HepG2 (cell line): Measurements from ENCODE around the gene CYP19A1. TPM values are rescaled to one million over a fixed set of nuclear protein-coding genes. Genes with fewer than 3 reads are reported as not detected.

ENCODE experiments used
- ATAC-seq: fragments of 200-7000 bp; cut with Tn5 transposase; 3 replicates; pipeline ENCODE4 v1.9.1; 2020; ENCODE audit warnings: mild to moderate bottlenecking, moderate library complexity
- BruUV-seq: library from RNA; stranded (reverse); fragments of 400-500 nt; replicated peaks from 2 replicates; lab custom pipeline; 2021; lab: Mats Ljungman, UMichigan
- CTCF ChIA-PET: fragments of 300-600 bp; formaldehyde crosslinking; extraction: SDS; loops from one replicate; lab custom pipeline; 2021; ENCODE audit warnings: low total read pairs, inconsistent platforms, low intra/inter-chr PET ratio; lab: Yijun Ruan, JAX
- POLR2A ChIA-PET: fragments of 350-600 bp; sonication (Branson Sonifier 250); formaldehyde crosslinking; loops from one replicate; lab custom pipeline; 2020; ENCODE audit warnings: antibody characterized with exemption, inconsistent platforms; lab: Yijun Ruan, JAX
- DNase-seq: peaks from one replicate; pipeline ENCODE4 v3.0.0-alpha.2; 2015; ENCODE audit warnings: low spot score
- FAIRE-seq: peaks from 3 replicates; lab custom pipeline; 2011; peaks lifted over from hg19 to GRCh38; lab: Jason Lieb, UNC
- H2AFZ ChIP-seq: one replicate; pipeline ENCODE4 v1.6.1; 2011; ENCODE audit warnings: low read length, inconsistent platforms
- H3K27ac ChIP-seq: fragments of 300-600 bp; 3 replicates; pipeline ENCODE4 v1.8.0; 2011; ENCODE audit warnings: mixed run types, mild to moderate bottlenecking, mixed read lengths, low read length, inconsistent platforms; ENCODE audit not compliant: insufficient read depth; ENCODE audit errors: extremely low read length
- H3K27me3 ChIP-seq, 2 experiments: fragments of 200-600 bp in 1 of 2; 2 replicates in 1 of 2; 3 replicates in 1 of 2; pipeline versions ENCODE4 v1.6.0 to v1.8.0; 2011; ENCODE audit warnings: low read length in 2 of 2, mild to moderate bottlenecking in 2 of 2, moderate library complexity in 2 of 2, inconsistent platforms in 1 of 2; ENCODE audit not compliant: insufficient read depth in 2 of 2, control insufficient read depth in 1 of 2
- H3K36me3 ChIP-seq, 2 experiments: fragments of 200-600 bp in 1 of 2; replicated peaks in 1 of 2; 2 replicates in 1 of 2; 3 replicates in 1 of 2; pipeline versions ENCODE4 v1.5.1 to v1.8.0; 2011; ENCODE audit warnings: low read length in 2 of 2, inconsistent platforms in 1 of 2; ENCODE audit not compliant: insufficient read depth in 2 of 2, control insufficient read depth in 1 of 2
- H3K4me1 ChIP-seq: 2 replicates; pipeline ENCODE4 v1.5.1; 2012; ENCODE audit warnings: low read length, inconsistent platforms; ENCODE audit not compliant: insufficient read depth
- H3K4me2 ChIP-seq: 2 replicates; pipeline ENCODE4 v1.6.0; 2011; ENCODE audit warnings: low read depth, low read length, inconsistent platforms
- H3K4me3 ChIP-seq, 3 experiments: fragments of 200-600 bp in 1 of 3; sonication (generic), shearing (Covaris generic) in 1 of 3; replicated peaks in 1 of 3; 2 replicates each; pipeline ENCODE4 v1.5.1; 2011 to 2016; ENCODE audit warnings: low read length in 3 of 3, inconsistent platforms in 2 of 3, low read depth in 2 of 3, mild to moderate bottlenecking in 2 of 3, control low read depth in 1 of 3, mixed read lengths in 1 of 3; ENCODE audit not compliant: insufficient read depth in 1 of 3
- H3K79me2 ChIP-seq: one replicate; pipeline ENCODE4 v1.6.1; 2011; ENCODE audit warnings: low read length, inconsistent platforms; ENCODE audit not compliant: insufficient read depth
- H3K9ac ChIP-seq: 2 replicates; pipeline ENCODE4 v1.6.0; 2011; ENCODE audit warnings: mild to moderate bottlenecking, low read depth, low read length, inconsistent platforms; ENCODE audit not compliant: insufficient read depth
- H3K9me3 ChIP-seq: 2 replicates; pipeline ENCODE4 v1.5.1; 2012; ENCODE audit warnings: mild to moderate bottlenecking, low read length
- H4K20me1 ChIP-seq: 2 replicates; pipeline ENCODE4 v1.6.0; 2011; ENCODE audit warnings: inconsistent platforms, mild to moderate bottlenecking, low read length, moderate library complexity; ENCODE audit not compliant: insufficient read depth
- ISX ChIP-seq: sonication (generic); formaldehyde crosslinking; conservative IDR thresholded peaks from 2 replicates; pipeline ENCODE4 v1.5.0; 2020; ENCODE audit warnings: missing genetic modification reagents
- MTF2 ChIP-seq: sonication (generic); formaldehyde crosslinking; IDR thresholded peaks from 2 replicates; pipeline ENCODE4 v1.5.0; 2020; ENCODE audit warnings: missing genetic modification reagents, borderline replicate concordance
- NR2F6 ChIP-seq, 2 experiments: IDR thresholded peaks; 2 replicates each; pipeline ENCODE4 v1.6.1; 2016; ENCODE audit warnings: antibody characterized with exemption in 1 of 2, mild to moderate bottlenecking in 1 of 2
- RORA ChIP-seq: sonication (generic); formaldehyde crosslinking; IDR thresholded peaks from 2 replicates; pipeline ENCODE4 v1.5.0; 2020; ENCODE audit warnings: mild to moderate bottlenecking, missing genetic modification reagents, moderate library complexity
- ZBTB33 ChIP-seq: sonication (generic); formaldehyde crosslinking; IDR thresholded peaks from 2 replicates; pipeline ENCODE4 v1.4.0; 2020; ENCODE audit warnings: missing genetic modification reagents
- ZNF510 ChIP-seq: sonication (generic); formaldehyde crosslinking; IDR thresholded peaks from 2 replicates; pipeline ENCODE4 v1.4.0; 2020; ENCODE audit warnings: low read depth, mild to moderate bottlenecking, missing genetic modification reagents
- WGBS: methylation state at CpG from one replicate; pipeline ENCODE4 v1.1.6; 2017; ENCODE audit warnings: low lambda C conversion rate; 5-methylcytosine and 5-hydroxymethylcytosine counted together
- in situ Hi-C: cut with HindIII; loops from 2 replicates; pipeline ENCODE4 v1.10.0; 2017; ENCODE audit warnings: low pct_unique_long_range_greater_than_20kb; ENCODE audit not compliant: extremely low pct_ligation_motif_present
- intact Hi-C: fragments of 100-400 bp; cut with micrococcal nuclease; formaldehyde crosslinking; loops from one replicate; pipeline ENCODE4 v1.10.0; 2022; ENCODE audit not compliant: unreplicated experiment
- polyA plus RNA-seq, 8 experiments: library from polyadenylated mRNA; depleted of rRNA in 3 of 8; stranded (reverse) in 7 of 8; unstranded in 1 of 8; fragments of >200 nt; fragmentation: Illumina TruSeq in 4 of 8; extraction: Trizol in 4 of 8; gene quantifications; 2 replicates each; pipeline versions ENCODE4 v1.2.1 to v1.2.3, GENCODE V29; 2011 to 2016; ENCODE audit warnings: low read depth in 4 of 8, missing spikeins in 1 of 8, mixed read lengths in 1 of 8; ENCODE audit not compliant: insufficient read depth in 1 of 8
- total RNA-seq, 5 experiments: library from RNA; depleted of rRNA; stranded (reverse); fragments of >200 nt; fragmentation: Illumina TruSeq; extraction: Trizol; gene quantifications; 2 replicates each; pipeline ENCODE4 v1.2.3, GENCODE V29; 2016; ENCODE audit warnings: low read depth in 1 of 5

CYP19A1 gene
- total and polyA plus RNA-seq, 2 of the 13 experiments (the other 11 are each of a cell fraction or from before 2014, with no cell fraction given) = 10.9 to 23.0 TPM

GRCh38 chr15:51171634-51171932 lies 166.8 kb downstream of the CYP19A1 start:
- in situ Hi-C loops = no loop called here
- H3K27me3 ChIP-seq = no peaks in the 10 kb centered on the region
- no peaks in the 10 kb centered on the region for H3K79me2 ChIP-seq
- ChIA-PET CTCF (interaction anchor here (1.0 kb wide), 1 partner anchor 210 kb away, joined by 4 read pairs; no protein-coding TSS in a partner anchor), POLR2A (no interaction called here)
- no peak overlapping the region for H3K4me2 ChIP-seq
- H3K36me3 ChIP-seq = no peaks in the 10 kb centered on the region
- H3K4me3 ChIP-seq = no peak overlapping the region
- H3K27ac ChIP-seq = no peak overlapping the region
- DNase-seq = no peak
- FAIRE-seq = no peak
- WGBS = 67% methylated on average over 3 of the region's 3 CpGs
- H4K20me1 ChIP-seq = no peaks in the 10 kb centered on the region
- no TSS peak for BruUV-seq
- no peaks in the 10 kb centered on the region for H3K9me3 ChIP-seq
- no peak for ATAC-seq
- TF ChIP-seq RORA (CRISPR knock-in tag) (no peak), ISX (no peak)
- intact Hi-C loops = no loop called here
- H3K4me1 ChIP-seq = no peaks in the 10 kb centered on the region
- H3K9ac ChIP-seq = no peak overlapping the region
- no peak overlapping the region for H2AFZ ChIP-seq

GRCh38 chr15:51170882-51171633 lies 167.3 kb downstream of the CYP19A1 start:
- in situ Hi-C loops (no loop called here), intact Hi-C loops (no loop called here)
- Histone ChIP-seq H3K36me3 (no peaks in the 10 kb centered on the region), H3K4me2 (no peak overlapping the region), H4K20me1 (no peaks in the 10 kb centered on the region), H2AFZ (no peak overlapping the region), H3K4me3 (no peak overlapping the region), H3K79me2 (no peaks in the 10 kb centered on the region), H3K9ac (no peak overlapping the region), H3K27me3 (no peaks in the 10 kb centered on the region), H3K27ac (no peak overlapping the region), H3K9me3 (no peaks in the 10 kb centered on the region), H3K4me1 (no peaks in the 10 kb centered on the region)
- ChIA-PET POLR2A (no interaction called here), CTCF (interaction anchor here (1.0 kb wide), 1 partner anchor 210 kb away, joined by 4 read pairs; no protein-coding TSS in a partner anchor)
- FAIRE-seq (no peak), ATAC-seq (peak; percentile 27; the same call in 1 of the 3 replicates), DNase-seq (no peak)
- BruUV-seq = no TSS peak
- peak; percentile 87 for TF ChIP-seq ZBTB33 (CRISPR knock-in tag)
- TF ChIP-seq MTF2 (CRISPR knock-in tag) = no peak
- no peak for TF ChIP-seq ZNF510 (CRISPR knock-in tag)
- TF ChIP-seq NR2F6 (IDR thresholded peaks at IDR 0.05) = no peak
- no peak for TF ChIP-seq NR2F6 (CRISPR knock-in tag; IDR thresholded peaks at IDR 0.05)
- 64% methylated on average over 10 of the region's 11 CpGs for WGBS
